Measurements from ENCODE around the gene CLNS1A.
"Not testable (repeated sequence)": the region's sequence is repeated elsewhere in the genome, so short reads cannot be mapped to it uniquely, and the experiment has no call there.

GRCh38 chr11:77575428-77575827 lies 62.2 kb downstream of the CLNS1A start:
- not testable (repeated sequence) for TF ChIP-seq CTCF (IDR thresholded peaks at IDR 0.05; ENCODE audit: low read length); EZH2 (optimal IDR thresholded peaks at IDR 0.05; ENCODE audit: low read depth, low read length)
